HG03378 (cell line): ENCODE data around the gene SLX9.
"Not testable (repeated sequence)": the region's sequence is repeated elsewhere in the genome, so short reads cannot be mapped to it uniquely, and the experiment has no call there.

Source experiments
- ATAC-seq: cut with Tn5 transposase; IDR thresholded peaks from one replicate; pipeline ENCODE4 v1.9.1; 2021; ENCODE audit warnings: mild to moderate bottlenecking, moderate library complexity; ENCODE audit not compliant: unreplicated experiment

Gene SLX9

GRCh38 chr21:44902268-44903049 lies 37.4 kb upstream of the SLX9 start:
- no peak for ATAC-seq

DNA sequence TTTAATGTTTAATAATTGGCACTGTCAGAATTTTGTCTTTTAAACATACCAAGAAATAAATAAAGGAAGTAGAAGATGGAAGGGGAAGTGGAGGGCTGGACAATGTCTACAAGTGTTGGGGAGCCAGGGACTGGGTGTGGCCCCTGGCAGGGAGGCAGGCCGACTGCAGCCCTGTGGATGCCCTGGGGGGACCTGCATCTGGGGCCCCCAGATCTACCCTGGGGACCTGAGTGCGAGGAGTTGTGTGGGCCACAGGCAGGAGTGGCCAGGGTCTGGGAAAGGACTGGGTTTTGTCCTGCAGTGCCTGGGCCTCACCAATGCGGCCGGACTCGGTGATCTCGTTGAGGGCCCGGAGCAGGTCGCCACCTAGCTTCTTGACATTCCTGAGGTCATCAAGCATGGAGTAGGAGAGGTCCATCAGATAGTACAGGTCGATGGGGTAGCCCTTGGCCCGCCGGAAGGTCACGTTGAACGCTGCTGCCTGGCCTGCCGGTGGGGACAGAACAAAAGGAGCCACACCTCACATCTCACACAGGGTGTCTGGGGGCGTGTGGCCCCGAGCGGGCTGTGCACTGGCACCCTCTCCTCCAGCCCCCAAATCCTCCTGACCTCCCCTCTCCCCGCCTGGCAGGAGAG lies 36.7 kb upstream of the SLX9 start:
- no peak for ATAC-seq

GRCh38 chr21:44903689-44904088 lies 36.1 kb upstream of the SLX9 start:
- no peak for ATAC-seq

DNA sequence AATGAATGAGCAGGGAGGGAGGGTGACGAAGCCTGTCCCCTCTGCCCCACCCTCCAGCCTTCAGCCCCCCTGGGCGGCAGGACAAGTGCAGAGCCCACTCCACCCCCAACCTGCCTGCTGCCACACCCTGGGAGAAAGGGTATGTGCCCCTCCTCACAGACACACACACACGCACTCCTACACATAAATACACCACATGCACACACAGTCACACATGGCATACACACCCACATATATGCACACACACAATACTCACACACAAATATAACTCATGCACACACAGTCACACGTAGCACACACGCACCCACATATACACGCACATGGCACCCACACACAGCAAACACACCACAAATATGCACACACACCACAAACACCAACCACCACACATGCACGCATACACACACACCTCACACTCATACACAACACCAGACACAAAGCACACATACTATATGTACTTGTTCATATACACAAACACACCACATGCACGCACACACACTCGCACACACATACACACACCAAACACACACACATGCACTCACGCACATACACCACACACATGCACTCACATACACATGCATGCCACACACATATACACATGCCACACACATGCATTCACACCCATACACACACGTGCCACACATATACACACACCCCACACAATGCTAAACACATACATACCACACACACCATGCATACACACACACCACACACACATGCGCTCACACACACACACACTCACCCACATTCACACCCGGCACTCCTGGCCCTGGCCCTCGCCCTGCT lies 35.5 kb upstream of the SLX9 start:
- no peak for ATAC-seq

DNA sequence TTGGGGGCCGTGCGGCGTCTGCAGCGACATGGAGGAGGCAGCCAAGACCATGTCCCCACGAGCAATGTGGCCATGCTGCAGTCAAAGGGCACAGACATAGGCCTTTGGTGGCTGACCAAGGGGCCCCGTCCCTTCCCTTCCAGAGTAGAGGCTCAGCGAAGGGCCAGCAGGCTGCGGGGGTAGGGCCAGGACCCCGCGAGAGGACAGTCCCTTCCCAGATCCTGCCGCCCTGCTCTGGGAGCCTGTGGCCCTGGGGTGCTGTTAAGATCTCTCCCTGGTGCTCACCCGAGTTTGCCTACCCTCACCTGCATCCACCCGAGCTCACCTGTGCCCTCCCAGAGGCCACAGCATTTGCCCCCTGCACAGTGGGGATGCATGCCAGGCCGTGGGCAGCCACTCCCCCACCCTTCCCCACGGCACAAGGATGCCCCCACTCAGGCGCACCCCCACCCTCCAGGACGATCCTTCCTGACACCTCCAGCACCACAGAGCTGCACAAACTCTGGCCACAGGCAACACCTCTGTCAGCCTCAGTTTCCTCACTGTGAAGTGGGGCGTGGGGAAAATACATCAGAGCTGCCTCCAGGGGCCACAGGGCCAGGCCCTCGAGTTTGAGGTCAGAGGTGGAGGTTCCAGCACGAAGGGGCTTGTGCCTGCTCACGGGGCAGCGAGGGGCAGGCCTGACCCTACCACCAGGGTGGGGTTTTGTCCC lies 34.7 kb upstream of the SLX9 start:
- ATAC-seq, result no peak

DNA sequence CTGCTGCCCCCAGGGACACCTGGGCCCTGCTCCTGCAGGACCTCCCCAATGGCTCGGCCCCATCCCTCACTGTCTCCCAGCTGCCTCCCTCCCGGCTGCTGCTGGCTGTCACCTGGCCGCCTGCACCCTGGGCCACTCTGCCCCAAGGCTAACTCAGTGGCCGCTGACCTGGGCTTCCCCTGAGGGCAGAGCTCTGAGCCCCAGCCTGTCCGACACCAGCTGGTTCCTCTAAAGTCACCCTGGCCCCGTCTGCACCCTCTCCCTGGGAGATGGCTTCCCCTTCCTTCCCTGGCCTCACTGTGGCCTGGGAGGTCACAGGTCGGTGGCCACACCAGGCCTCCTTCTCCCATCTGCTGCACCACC lies 34.1 kb upstream of the SLX9 start:
- no peak for ATAC-seq

DNA sequence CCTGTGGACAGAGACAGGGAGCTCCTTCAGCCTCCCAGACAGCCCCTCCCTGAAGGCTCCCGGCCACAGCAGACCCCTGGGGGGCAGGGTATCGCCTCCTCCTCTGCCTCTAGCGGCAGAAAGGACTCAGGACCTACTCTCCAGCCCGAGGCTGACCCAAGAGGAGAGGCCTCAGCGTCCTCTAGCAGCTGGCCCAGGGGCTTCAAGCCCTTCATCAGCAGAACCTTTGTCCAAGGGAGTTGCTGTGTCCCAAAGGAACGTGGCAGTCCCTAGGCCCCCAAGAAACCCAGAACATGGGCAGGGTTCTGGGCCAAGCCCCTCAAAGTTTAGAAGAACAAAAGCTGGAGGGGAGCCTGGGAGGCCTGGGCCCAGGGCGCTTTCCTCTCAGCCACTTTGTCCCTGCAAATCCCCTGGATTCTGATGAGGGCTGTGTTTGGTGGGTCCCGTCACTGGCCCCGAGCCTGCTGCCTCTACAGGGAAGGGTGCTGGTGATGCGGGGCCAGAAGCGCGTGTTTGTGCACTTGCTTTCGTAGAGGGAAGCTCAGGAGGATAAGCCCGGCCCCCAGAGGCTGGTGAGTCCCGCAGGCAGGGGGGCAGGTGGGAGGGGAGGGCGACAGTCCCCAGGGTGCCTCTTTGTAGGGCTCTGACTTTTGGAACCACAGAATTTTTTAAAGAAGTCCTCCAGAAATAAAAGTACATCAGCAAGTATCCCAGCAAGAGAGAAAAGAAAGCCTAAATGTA lies 32.4 kb upstream of the SLX9 start:
- no peak for ATAC-seq

DNA sequence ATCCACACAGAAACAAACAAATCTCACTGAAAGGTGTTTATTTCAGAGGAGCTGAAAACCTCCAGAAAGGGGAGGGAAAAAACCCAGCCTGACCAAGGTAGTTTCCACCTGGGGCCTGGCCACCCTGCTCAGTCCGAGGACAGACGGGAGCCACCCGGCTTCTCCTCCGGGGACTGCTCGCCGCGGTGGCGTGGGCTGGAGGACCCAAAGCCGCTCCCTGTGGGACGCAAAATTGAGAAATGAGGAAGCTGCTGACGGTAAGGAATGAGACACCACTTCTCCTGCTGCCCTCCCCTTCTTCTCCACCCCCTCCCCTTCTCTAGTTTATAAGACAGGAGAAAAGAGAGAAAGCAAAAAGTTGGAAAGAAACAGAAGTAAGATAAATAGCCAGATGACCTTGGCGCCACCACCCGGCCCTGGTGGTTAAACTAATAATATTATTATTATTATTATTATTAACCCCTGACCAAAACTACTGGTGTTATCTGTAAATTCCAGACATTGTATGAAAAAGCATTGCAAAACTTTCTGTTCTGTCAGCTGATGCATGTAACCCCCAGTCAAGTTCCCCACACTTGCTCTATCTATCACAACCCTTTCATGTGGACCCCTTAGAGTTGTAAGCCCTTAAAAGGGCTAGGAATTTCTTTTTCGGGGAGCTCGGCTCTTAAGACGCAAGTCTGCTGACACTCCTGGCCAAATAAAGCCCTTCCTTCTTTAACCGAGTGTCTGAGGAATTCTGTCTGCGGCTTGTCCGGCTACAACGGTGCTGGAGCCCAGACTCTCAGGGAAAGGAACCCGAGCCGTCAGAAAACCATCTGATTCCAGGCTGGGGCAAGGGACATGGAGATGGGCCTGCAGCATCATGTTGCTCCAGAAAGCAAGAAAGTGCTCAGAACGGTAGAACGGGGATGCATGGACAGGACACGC lies 31.6 kb upstream of the SLX9 start:
- ATAC-seq, result no peak

DNA sequence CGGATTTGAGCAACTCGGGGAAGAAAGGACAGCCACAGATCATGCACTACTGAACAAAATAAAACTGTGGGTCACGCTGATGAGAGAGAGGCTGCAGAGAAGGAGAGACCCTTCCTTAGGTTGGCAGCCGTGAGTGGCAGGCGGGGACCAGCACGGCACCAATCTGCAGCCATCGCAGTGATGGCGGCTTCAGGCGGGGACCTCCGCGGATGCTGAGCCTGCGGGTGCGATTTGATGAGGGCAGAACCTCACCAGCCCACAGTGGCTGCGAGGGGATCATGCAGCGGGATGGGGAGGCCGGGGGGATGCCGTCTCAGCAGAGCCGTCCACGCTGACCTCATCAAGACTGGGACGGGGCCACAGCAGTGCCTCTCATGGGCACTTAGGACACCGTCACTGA lies 30.9 kb upstream of the SLX9 start:
- ATAC-seq, result no peak

DNA sequence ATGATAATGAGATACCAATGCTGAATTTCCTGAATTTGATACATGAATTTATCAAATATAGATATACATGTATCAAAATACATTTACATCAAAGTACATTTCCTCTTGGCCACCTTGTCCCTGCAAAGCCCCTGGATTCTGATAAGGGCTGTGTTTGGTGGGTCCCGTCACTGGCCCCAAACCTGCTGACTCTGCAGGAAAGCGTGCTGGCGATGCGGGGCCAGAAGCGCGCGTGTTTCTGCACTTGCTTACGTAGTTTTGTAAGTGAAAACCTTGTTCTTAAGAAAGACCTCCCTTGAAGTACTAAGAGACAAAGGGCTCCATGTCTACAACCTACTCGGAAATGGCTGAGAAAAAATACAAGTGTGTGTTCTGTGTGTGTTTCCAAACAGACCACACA lies 30.1 kb upstream of the SLX9 start:
- no peak for ATAC-seq

- no peak for ATAC-seq
Measured at GRCh38 chr21:44910229-44911067, 29.4 kb upstream of the SLX9 start.

- ATAC-seq, result no peak
Measured at GRCh38 chr21:44911068-44911383, 28.8 kb upstream of the SLX9 start.

DNA sequence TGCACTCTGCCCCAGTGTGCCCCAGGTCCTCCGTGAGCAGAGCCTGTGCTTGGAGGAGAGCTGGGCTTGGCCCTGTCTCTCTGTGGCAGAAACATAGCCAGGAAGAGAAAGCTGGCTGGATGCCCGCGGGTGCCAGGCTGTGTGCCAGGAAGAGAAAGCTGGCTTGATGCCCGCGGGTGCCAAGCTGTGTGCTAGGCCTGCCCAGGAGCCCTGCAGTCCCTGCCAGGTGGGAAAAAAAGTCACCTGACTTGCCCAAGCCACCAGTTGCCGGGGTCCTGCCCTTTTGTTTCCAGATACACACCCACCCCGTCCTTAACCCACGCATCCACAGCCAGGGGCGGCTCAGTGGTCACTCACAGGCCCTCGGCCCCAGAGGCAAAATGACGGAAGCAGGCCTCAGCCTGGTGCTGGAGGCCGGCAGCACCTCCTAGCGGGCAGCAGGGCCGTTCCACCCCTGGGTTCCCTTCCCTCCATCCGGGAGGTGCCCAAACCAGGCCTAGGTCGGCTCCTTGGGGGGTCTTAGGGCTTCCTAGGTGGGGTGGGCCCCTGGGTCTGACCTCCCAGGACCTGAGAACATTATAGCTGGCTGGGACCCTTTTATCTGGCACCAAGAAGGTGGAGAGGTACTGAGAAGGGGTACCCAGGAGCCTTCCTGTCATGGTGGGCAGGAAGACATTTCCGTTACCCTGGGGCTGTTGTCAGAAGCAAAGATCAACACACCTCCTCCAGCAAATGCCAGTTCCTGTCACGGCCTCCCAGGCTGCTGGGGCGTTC lies 28.3 kb upstream of the SLX9 start:
- ATAC-seq, result no peak

- no peak for ATAC-seq
Measured at GRCh38 chr21:44912158-44912473, 27.7 kb upstream of the SLX9 start.

DNA sequence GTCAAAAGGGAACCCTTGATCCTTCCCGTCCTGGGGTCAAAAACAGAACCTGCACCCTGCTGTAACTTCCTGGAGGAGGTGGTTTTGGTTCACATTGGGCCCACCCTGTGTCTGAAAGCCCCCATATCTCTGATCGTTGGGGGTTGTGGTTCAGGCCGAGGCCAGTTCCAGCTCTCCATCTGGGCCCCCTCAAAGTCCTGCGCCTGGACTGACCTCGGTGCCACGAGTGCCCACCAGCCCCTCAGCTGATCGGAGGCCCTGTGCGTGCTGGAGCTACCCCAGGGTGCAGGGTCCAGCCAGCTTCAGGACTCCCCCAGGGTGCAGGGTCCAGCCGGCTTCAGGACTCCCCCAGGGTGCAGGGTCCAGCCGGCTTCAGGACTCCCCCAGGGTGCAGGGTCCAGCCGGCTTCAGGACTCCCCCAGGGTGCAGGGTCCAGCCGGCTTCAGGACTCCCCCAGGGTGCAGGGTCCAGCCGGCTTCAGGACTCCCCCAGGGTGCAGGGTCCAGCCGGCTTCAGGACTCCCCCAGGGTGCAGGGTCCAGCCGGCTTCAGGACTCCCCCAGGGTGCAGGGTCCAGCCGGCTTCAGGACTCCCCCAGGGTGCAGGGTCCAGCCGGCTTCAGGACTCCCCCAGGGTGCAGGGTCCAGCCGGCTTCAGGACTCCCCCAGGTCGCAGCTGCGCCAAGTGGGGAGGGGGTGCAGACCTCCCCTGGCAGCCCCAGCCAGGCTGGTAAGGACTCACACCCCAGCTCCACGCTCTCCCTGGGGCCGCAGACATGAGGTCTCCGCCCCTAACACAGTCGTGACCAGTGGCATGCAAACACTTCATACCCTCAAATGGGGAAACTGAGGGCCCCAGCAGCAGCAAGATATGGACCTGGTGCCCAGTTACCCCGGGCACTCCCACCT lies 27.1 kb upstream of the SLX9 start:
- not testable (repeated sequence) for ATAC-seq

DNA sequence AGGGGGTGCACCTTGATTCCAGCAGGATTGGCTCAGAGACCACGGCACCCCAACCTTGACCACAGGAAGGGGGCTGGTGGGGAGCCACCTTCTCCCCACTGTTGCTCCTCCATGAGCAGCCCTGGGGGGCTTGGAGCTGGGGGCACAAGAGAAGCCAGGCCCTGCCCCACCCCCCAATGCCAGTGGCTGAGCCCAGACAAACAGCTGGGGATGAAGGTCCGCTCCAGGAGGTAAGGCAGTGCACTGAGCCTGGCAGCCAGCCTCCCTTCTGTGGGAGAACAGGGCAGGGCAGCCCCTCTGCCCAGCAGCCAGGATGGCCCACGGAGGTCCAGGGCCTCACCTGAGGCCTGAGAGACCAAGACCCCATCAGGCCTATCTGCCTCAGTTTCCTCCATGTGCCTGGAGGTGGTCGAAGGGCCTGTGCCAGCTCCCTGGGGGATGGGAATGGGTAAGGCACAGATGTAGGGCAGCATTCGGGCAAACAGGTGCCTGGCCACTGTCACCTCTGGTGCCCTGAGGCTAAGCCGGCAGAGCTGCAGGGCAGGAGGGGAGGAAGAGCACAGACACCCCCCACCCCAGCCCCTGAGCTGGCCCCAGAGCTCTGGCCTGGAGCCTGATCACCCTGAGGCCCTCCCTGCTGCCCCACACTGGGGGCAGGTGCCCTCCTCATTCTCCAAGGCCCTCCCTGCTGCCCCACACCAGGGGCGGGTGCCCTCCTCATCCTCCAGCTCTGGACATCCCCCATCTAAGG lies 26.2 kb upstream of the SLX9 start:
- no peak for ATAC-seq
